Measurements from ENCODE around the gene NTN4. TPM values are rescaled to one million over a fixed set of nuclear protein-coding genes. Genes with fewer than 3 reads are reported as not detected.
"Not testable (repeated sequence)": the region's sequence is repeated elsewhere in the genome, so short reads cannot be mapped to it uniquely, and the experiment has no call there.

NTN4 gene
- total RNA-seq, 1 donor from 2014 or later: not detected

DNA sequence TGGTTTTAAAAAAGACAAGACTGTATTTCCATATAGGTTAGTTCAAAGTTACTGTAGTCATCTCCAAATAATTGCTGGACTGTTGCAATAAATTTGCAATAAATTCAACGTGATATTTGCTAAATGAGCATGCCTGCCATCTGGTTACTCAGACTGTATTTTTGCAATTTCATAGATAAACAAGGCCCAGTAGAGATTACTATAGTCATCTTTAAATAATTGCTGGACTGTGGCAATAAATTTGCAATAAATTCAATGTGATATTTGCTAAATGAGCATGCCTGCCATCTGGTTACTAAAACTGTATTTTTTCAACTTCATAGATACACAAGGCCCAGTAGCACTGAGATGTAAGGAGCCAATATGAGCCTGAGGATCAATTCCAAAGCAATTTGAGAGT lies 5.6 kb downstream of the NTN4 start:
- intact Hi-C loops (cut with micrococcal nuclease): no loop called here
- peaks cover 56% of the 10 kb centered on the region for H3K27me3 Mint-ChIP-seq
- H3K27ac Mint-ChIP-seq: no peak overlapping the region
- H3K36me3 Mint-ChIP-seq (ENCODE audit: low read depth): no peaks in the 10 kb centered on the region
- no peaks in the 10 kb centered on the region for H3K9me3 Mint-ChIP-seq
- no peak overlapping the region for H3K4me3 Mint-ChIP-seq
- DNase-seq: no peak
- peaks cover 3% of the 10 kb centered on the region for H3K4me1 Mint-ChIP-seq

DNA sequence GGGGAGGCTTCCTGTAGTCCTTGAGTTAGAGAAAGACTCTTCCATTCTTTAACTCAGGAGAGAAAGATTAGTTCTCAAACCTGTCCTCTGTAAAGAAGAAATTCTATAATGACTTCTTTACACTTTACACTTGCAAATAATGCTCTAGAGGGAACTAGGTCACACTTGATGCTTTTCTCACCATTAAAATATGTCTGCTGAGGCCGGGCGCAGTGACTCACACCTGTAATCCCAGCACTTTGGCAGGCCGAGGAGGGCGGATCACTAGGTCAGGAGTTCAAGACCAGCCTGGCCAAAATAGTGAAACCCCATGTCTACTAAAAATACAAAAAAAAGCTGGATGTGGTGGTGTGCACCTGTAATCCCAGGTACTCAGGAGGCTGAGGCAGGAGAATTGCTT lies 6.3 kb downstream of the NTN4 start:
- peaks cover 51% of the 10 kb centered on the region for H3K27me3 Mint-ChIP-seq

DNA sequence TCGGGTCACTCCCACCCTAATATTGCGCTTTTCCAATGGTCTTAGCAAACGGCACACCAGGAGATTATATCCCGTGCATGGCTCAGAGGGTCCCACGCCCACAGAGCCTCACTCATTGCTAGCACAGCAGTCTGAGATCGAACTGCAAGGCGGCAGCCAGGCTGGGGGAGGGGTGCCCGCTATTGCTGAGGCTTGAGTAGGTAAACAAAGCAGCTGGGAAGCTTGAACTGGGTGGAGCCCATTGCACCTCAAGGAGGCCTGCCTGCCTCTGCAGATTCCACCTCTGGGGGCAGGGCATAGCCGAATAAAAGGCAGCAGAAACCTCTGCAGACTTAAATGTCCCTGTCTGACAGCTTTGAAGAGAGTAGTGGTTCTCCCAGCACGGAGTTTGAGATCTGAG lies 15.1 kb downstream of the NTN4 start:
- H3K4me3 Mint-ChIP-seq: not testable (repeated sequence)

More for the DNA sequence above, 6.3 kb downstream of the NTN4 start:
- Mint-ChIP-seq H3K36me3 (ENCODE audit: low read depth) (no peaks in the 10 kb centered on the region), H3K27ac (no peak overlapping the region), H3K4me1 (no peaks in the 10 kb centered on the region), H3K9me3 (no peaks in the 10 kb centered on the region), H3K4me3 (no peak overlapping the region)
- no peak for DNase-seq
- intact Hi-C loops (cut with micrococcal nuclease): no loop called here

DNA sequence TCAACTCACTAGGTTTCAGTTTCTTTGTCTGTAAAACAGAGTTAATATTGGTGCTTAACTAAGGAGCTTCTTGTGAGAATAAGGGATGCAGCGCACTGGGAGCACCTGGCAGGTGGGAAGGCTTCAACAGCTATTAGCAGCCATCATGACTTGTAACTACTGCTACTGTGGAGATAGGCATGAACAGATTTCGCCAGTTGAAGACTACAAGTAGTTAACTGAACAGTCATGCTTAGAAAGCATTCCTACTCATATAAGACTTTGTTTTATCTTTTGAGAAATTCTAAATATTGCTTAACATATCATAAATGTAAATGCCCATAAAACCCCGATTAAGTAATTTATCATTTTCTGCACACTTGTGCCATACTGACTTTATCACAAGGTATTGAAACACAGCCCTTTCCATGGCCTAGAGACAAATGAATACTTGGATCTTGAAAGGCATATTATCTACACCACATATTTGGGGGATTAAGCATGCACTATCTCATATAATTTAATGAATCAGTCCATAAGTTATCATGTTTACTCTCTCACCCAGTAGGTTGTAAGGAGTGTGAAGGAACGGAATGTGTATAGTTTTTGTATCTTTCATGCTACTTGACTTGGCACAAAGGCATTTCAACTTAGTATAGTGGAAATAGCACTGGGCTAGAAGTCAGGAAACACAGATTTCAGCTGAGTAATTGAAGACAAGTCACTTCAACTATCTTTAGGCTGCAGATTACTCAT lies 16.1 kb downstream of the NTN4 start:
- H3K27me3 Mint-ChIP-seq: peaks cover 12% of the 10 kb centered on the region
- no peaks in the 10 kb centered on the region for H3K9me3 Mint-ChIP-seq
- no peaks in the 10 kb centered on the region for H3K36me3 Mint-ChIP-seq (ENCODE audit: low read depth)
- no peak for DNase-seq
- H3K4me3 Mint-ChIP-seq: no peak overlapping the region
- H3K27ac Mint-ChIP-seq: no peak overlapping the region
- intact Hi-C loops (cut with micrococcal nuclease): no loop called here
- no peaks in the 10 kb centered on the region for H3K4me1 Mint-ChIP-seq

More for the DNA sequence above, 15.1 kb downstream of the NTN4 start:
- H3K9me3 Mint-ChIP-seq; DNase-seq; intact Hi-C loops (cut with micrococcal nuclease); H3K4me1 Mint-ChIP-seq; H3K27ac Mint-ChIP-seq; H3K36me3 Mint-ChIP-seq (ENCODE audit: low read depth): not testable (repeated sequence)
- H3K27me3 Mint-ChIP-seq: peaks cover 12% of the 10 kb centered on the region

DNA sequence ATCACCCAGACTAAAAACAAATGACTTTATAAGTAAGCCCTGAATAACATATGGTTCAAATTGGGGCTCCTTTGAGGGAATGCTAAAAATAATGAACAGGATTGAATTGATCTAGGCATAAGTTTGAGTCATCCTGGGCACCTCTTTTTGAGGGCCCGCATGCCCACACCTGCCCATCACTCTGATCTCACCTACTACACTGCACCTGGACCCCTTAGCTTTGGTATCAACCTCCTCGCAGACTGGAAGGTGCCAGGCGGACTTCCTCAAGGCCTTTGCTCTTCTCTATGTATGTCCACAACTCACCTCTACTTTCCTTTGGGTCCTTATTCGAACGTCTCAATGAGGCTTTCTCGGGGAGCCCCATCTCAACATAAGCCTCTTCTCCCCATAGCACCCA lies 17.2 kb downstream of the NTN4 start:
- DNase-seq: no peak
- intact Hi-C loops (cut with micrococcal nuclease): no loop called here
- H3K4me1 Mint-ChIP-seq: no peaks in the 10 kb centered on the region
- no peak overlapping the region for H3K4me3 Mint-ChIP-seq
- no peak overlapping the region for H3K27ac Mint-ChIP-seq
- peaks cover 16% of the 10 kb centered on the region for H3K27me3 Mint-ChIP-seq
- H3K9me3 Mint-ChIP-seq: no peaks in the 10 kb centered on the region
- no peaks in the 10 kb centered on the region for H3K36me3 Mint-ChIP-seq (ENCODE audit: low read depth)

DNA sequence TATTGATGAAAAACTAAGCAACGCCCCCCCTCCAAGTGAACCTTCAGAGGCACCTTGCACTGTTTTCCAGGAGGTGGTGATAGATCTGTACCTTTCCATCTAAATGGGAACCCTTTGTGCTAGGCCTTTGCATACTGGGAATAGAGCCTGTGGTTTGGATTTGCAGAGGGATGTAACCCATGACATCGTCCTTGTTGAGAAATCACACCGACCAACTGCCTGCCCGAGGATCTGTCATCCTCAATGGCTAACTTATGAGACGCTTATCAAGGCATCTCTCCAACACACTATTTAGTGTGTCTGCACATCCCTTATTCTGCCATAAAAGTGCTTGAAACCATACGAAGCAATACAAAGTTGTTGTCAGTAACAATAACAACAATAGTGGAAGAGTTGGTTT lies 22.9 kb downstream of the NTN4 start:
- H3K4me1 Mint-ChIP-seq: no peaks in the 10 kb centered on the region
- no peak overlapping the region for H3K27ac Mint-ChIP-seq
- H3K4me3 Mint-ChIP-seq: no peak overlapping the region
- intact Hi-C loops (cut with micrococcal nuclease): no loop called here
- no peaks in the 10 kb centered on the region for H3K9me3 Mint-ChIP-seq
- H3K27me3 Mint-ChIP-seq: peaks cover 12% of the 10 kb centered on the region
- H3K36me3 Mint-ChIP-seq (ENCODE audit: low read depth): no peaks in the 10 kb centered on the region
- no peak for DNase-seq

DNA sequence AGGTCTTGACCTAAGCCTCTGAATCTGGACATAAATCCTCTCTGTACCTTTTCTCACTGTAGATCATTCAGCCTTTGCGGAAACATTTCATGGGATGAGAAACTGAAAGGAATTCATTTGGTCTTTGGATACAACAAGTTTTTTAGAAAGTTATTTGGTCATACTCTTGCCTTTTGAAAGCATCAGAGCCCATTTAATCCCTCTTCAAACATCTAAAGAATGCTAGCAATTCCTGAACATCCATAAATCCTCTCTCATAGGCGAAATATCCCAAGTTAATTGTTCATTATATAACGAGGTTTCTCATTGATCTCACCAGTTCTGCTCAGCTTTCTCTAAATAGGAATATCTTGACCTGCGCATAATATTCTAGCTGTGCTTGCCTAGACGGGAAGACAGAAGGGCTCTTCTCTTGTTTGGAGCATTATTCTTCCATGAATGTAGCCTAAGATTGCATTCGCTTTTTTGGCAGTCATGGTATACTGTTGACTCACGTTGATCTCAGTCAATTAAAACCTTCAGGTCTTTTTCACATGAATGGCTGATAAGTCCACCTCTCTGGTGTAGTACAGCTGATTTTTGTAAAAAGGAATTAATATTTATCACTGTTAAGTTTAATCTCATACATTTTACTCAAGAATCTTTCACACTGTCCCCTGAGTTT lies 24.1 kb downstream of the NTN4 start:
- Mint-ChIP-seq H3K27me3 (peaks cover 15% of the 10 kb centered on the region), H3K36me3 (ENCODE audit: low read depth) (no peaks in the 10 kb centered on the region), H3K4me3 (no peak overlapping the region), H3K9me3 (no peaks in the 10 kb centered on the region), H3K4me1 (no peaks in the 10 kb centered on the region), H3K27ac (no peak overlapping the region)
- intact Hi-C loops (cut with micrococcal nuclease): no loop called here
- DNase-seq: no peak

DNA sequence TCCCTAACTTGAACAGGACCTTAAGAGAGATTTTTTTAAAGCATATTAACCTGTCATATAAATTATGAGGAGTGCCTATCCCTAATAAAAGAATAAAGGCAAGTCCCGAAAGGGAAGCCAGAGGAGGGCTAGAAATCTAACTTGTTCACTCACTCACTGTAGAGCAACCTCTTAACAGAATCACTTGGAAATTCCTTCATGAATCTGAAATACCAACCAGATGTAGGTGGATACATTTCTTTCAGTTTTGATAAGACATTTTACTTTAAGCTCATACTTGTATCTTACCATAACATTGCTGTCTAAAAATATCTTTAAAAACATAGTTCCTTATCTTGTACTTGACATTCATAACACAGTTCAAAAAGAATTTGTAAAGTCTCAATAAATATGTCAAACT lies 25.7 kb downstream of the NTN4 start:
- no peak for DNase-seq
- Mint-ChIP-seq H3K27ac (no peak overlapping the region), H3K27me3 (peaks cover 19% of the 10 kb centered on the region), H3K4me3 (no peak overlapping the region), H3K4me1 (no peaks in the 10 kb centered on the region), H3K9me3 (no peaks in the 10 kb centered on the region), H3K36me3 (ENCODE audit: low read depth) (no peaks in the 10 kb centered on the region)
- intact Hi-C loops (cut with micrococcal nuclease): no loop called here

DNA sequence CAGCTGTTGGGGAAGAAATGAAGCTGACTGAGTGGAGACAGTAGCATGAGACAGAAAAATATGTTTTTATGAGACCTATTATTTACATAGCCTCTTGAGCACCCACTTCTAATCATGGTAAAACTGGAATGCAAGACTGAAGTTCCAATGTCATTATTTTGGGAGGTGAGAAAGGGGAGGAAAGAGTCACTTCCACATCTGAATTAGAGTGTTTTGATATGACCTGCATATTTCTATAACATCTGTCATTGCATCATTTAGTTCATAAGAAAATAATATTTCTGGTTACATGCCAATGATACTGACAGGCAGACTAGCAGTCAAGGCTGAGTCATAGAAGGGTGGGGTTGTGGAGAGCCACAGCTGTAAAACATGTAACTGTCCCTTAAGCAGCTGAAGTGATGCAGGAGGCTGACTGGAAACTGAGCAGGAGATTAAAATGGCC lies 26.7 kb downstream of the NTN4 start:
- H3K27me3 Mint-ChIP-seq: peaks cover 19% of the 10 kb centered on the region
- DNase-seq: no peak
- intact Hi-C loops (cut with micrococcal nuclease): no loop called here
- no peaks in the 10 kb centered on the region for H3K9me3 Mint-ChIP-seq
- no peak overlapping the region for H3K4me3 Mint-ChIP-seq
- no peaks in the 10 kb centered on the region for H3K4me1 Mint-ChIP-seq
- H3K27ac Mint-ChIP-seq: no peak overlapping the region
- H3K36me3 Mint-ChIP-seq (ENCODE audit: low read depth): no peaks in the 10 kb centered on the region

DNA sequence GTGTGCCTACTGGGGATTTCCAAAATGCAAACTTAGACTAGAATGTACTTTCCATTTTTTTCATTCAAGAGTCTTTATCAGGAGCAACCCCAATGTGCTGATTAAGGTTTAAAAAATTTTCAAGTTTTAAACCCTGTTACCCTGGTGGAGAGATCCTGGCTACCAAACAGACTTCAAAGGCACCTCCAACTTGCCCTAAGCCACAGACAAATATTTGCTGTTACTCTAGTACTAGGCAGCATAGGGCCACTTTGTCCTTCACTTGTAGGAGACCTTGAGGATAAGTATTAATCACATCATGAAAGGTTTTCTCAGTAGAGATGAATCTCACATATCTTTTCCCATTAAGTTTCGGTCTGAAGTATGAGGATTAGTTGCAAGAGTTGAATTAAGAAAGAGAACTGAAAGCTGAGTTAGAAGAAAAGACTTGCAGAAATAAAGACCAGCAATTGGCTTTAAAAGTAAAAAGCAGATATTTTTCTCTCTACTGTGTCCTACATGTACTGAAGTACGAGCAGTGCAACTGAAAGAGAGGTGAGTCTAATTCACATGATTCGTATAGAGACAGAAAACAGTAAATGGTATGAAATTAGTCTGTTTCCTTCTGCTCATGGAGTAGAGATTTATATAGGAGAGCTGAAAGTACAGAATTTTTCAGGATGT lies 28.3 kb downstream of the NTN4 start:
- DNase-seq: no peak
- Mint-ChIP-seq H3K4me3 (no peak overlapping the region), H3K36me3 (ENCODE audit: low read depth) (no peaks in the 10 kb centered on the region), H3K27ac (no peak overlapping the region), H3K9me3 (no peaks in the 10 kb centered on the region), H3K27me3 (peaks cover 16% of the 10 kb centered on the region), H3K4me1 (no peaks in the 10 kb centered on the region)
- intact Hi-C loops (cut with micrococcal nuclease): no loop called here

DNA sequence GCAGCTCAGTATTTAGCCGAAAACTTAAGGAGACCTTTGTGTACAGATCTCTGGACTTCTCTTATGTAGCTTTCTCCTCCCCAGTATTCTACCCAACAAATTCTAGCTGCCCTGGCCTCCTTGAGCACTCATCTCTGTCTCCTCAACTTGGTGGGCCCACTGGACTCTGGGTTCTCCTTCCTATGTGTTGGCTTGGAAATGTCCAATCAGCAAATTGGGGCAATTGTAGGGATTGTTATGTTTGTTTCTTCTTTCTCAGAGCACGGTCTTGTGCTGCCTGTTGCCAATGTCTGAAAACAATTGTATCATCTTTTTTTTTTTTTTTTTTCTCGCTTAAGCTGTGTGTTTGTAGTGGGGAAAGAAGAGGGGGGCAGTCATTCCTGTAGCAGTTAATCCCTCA lies 30.2 kb downstream of the NTN4 start:
- H3K27ac Mint-ChIP-seq: no peak overlapping the region
- peaks cover 22% of the 10 kb centered on the region for H3K27me3 Mint-ChIP-seq
- no peaks in the 10 kb centered on the region for H3K36me3 Mint-ChIP-seq (ENCODE audit: low read depth)
- no peak for DNase-seq
- H3K9me3 Mint-ChIP-seq: no peaks in the 10 kb centered on the region
- H3K4me3 Mint-ChIP-seq: no peak overlapping the region
- intact Hi-C loops (cut with micrococcal nuclease): no loop called here
- H3K4me1 Mint-ChIP-seq: no peaks in the 10 kb centered on the region

DNA sequence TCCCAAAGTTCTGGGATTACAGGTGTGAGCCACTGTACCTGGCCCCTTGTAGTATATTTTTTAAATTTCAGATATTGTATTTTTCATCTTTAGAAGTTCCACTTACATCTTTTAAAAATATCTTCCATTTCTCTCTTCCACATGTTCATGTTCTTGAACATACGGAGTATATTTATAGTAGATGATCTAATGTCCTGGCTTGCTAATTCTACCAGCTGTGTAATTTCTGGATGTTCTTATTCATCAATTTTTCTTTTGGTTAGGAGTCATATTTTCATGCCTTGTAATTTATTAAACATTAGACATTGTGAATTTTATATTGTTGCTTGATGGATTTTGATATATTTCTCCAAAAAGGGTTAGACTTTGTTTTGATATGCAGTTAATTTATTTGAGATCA lies 30.8 kb downstream of the NTN4 start:
- Mint-ChIP-seq H3K9me3 (no peaks in the 10 kb centered on the region), H3K27me3 (peaks cover 22% of the 10 kb centered on the region), H3K36me3 (ENCODE audit: low read depth) (no peaks in the 10 kb centered on the region), H3K4me1 (no peaks in the 10 kb centered on the region), H3K27ac (no peak overlapping the region), H3K4me3 (no peak overlapping the region)
- DNase-seq: no peak
- intact Hi-C loops (cut with micrococcal nuclease): no loop called here

DNA sequence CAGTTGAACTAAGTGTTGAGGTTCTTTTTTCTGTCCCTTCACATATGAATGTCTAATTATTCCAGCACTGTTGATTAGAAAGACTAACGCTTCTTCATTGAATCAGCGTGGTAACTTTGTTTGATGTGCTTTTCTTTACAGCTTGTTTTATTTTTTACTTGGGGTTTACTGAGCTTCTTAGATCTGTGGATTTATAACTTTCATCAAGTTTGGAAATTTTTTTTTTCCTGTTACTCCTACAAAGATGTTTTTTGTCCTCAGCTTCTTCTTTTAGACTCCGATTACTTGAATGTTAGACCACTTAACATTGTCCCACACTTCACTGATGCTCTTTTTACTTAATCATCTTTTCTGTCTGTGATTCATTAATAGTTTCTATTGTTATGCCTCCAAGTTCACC lies 31.5 kb downstream of the NTN4 start:
- H3K36me3 Mint-ChIP-seq (ENCODE audit: low read depth): no peaks in the 10 kb centered on the region
- H3K9me3 Mint-ChIP-seq: no peaks in the 10 kb centered on the region
- H3K27me3 Mint-ChIP-seq: peaks cover 22% of the 10 kb centered on the region
- H3K4me3 Mint-ChIP-seq: no peak overlapping the region
- H3K27ac Mint-ChIP-seq: no peak overlapping the region
- no peak for DNase-seq
- no peaks in the 10 kb centered on the region for H3K4me1 Mint-ChIP-seq
- intact Hi-C loops (cut with micrococcal nuclease): no loop called here

DNA sequence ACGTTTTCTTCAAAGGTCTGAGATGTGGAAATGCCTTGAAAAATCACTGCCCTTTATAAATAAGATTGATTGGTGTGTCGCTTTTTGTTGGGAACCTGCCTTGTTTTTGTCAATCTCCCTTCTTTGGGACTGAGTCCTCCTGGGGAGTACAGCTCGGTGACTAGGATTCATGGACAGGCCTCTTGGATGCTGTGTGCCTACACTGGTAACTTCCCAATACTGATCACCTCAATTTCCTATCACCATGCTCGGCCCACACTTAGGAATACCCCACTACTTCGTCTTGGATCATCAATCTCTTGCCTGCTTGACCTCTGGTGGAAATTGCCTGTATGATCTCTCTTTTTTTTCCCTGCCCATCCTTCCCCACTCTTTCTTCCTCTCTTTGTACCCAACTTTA lies 34.2 kb downstream of the NTN4 start:
- Mint-ChIP-seq H3K4me1 (no peaks in the 10 kb centered on the region), H3K9me3 (no peaks in the 10 kb centered on the region), H3K27me3 (peaks cover 17% of the 10 kb centered on the region), H3K36me3 (ENCODE audit: low read depth) (no peaks in the 10 kb centered on the region), H3K27ac (no peak overlapping the region), H3K4me3 (no peak overlapping the region)
- no peak for DNase-seq
- intact Hi-C loops (cut with micrococcal nuclease): no loop called here
